ENCODE data around the gene SGMS1.

SGMS1 gene

GRCh38 chr10:50421026-50421719 is 202.6 kb downstream of the SGMS1 start:
- peak; percentile 64 for DNase-seq (ENCODE audit: low read depth)
- peak; percentile 92 for TF ChIP-seq CTCF (IDR thresholded peaks at IDR 0.05; ENCODE audit: low read length, missing control alignments)
- no peak overlapping the region for H3K4me3 ChIP-seq (replicated peaks; ENCODE audit: low read depth, low read length)

DNA sequence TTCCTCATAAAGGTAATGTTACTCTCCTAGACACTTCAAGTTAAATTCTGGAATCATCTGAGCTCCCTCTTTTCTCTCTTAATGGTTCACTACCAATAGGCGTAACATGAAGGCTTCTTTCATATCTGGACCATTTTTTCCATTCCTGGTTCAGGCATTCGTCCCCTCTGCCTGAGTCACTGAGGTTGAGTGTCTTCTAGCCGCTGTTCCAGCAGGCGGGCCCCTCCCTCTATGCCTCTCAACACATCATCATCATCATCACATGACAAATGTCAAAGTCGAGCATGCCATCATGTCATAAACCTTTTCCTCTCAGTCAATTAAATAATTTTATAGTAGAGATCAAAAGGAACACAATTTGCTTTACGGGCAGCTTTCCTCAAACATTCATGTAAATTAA is 203.6 kb downstream of the SGMS1 start:
- no peak overlapping the region for H3K4me3 ChIP-seq (replicated peaks; ENCODE audit: low read depth, low read length)
- TF ChIP-seq CTCF (IDR thresholded peaks at IDR 0.05; ENCODE audit: low read length, missing control alignments), result no peak
- no peak for DNase-seq (ENCODE audit: low read depth)

DNA sequence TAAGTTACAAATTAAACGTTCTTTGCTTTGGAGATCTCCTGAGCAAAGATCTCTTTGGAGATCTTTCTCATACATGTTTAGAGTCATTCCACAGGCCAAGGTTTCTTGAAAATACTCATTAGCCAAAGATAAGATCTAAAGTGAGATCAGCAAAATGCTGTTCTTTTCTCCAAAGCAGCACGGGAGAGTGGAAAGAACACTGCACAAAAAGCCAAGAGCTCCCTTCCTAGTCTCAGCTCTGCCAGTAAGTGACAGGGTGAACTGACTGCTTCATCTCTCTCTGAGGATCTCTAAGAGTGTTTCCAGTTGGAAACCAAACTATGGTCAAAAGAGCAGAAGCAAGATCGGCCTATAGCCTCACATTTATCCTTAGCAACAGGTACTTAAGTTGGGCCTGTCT is 204.0 kb downstream of the SGMS1 start:
- no peak for TF ChIP-seq CTCF (IDR thresholded peaks at IDR 0.05; ENCODE audit: low read length, missing control alignments)
- no peak overlapping the region for H3K4me3 ChIP-seq (replicated peaks; ENCODE audit: low read depth, low read length)
- no peak for DNase-seq (ENCODE audit: low read depth)

DNA sequence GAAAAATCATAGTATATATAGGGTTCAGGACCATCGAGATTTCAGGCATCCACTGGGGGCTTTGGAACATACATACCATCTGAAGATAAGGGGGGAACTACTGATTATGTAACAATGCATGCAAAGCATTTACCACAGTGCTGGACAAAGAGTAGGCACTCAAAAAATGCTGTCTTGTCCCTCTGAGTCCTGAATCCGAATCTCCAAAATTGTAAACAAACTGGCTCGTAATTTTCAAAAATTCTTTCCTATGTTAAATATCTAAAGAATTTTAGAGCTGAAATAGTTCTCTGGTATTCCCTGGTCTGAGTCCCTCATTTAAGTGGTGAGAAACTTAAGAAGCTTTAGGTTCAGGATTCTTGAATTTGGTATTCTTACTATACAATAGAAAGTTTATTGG is 204.7 kb downstream of the SGMS1 start:
- no peak for DNase-seq (ENCODE audit: low read depth)
- TF ChIP-seq CTCF (IDR thresholded peaks at IDR 0.05; ENCODE audit: low read length, missing control alignments), result no peak
- H3K4me3 ChIP-seq (replicated peaks; ENCODE audit: low read depth, low read length), result no peak overlapping the region

- TF ChIP-seq CTCF (IDR thresholded peaks at IDR 0.05; ENCODE audit: low read length, missing control alignments), result no peak
- H3K4me3 ChIP-seq (replicated peaks; ENCODE audit: low read depth, low read length), result peak overlapping the region; percentile 70
- DNase-seq (ENCODE audit: low read depth), result peak; percentile 84
Observed at GRCh38 chr10:50417886-50418830, 205.6 kb downstream of the SGMS1 start.

DNA sequence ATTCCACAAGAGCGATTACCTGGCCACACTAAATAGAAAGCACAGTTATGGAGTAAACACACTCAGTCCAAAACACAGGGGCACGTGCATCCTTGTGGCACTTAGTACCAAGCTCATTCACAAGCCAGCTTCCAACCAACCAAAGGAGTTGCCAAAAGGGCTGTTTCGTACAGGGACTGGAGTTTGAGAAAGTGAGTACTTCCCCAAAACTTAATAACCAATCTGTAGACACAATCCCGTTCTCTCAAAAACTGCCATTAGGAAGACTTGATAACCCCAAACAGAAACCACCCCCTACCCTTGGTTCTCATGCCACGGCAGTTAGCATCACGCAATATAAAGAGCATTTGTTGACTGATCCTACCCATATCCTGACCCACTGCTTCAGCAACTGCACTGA is 206.3 kb downstream of the SGMS1 start:
- DNase-seq (ENCODE audit: low read depth), result peak; percentile 29
- H3K4me3 ChIP-seq (replicated peaks; ENCODE audit: low read depth, low read length), result peak overlapping the region; percentile 70
- no peak for TF ChIP-seq CTCF (IDR thresholded peaks at IDR 0.05; ENCODE audit: low read length, missing control alignments)

Data from fibroblast of pulmonary artery (primary cell).